Stimulated activated CD8-positive, alpha-beta memory T cell treated with anti-CD3 and anti-CD28 coated beads, Interleukin-7, amount 100 ng/mL, for 24 hours (primary cell): Measurements from ENCODE around the gene CRTC2.

Experiments used
- DNase-seq: peaks from one replicate; pipeline ENCODE4 v3.0.0-alpha.2; 2020; ENCODE audit warnings: low read depth

The CRTC2 gene

DNA sequence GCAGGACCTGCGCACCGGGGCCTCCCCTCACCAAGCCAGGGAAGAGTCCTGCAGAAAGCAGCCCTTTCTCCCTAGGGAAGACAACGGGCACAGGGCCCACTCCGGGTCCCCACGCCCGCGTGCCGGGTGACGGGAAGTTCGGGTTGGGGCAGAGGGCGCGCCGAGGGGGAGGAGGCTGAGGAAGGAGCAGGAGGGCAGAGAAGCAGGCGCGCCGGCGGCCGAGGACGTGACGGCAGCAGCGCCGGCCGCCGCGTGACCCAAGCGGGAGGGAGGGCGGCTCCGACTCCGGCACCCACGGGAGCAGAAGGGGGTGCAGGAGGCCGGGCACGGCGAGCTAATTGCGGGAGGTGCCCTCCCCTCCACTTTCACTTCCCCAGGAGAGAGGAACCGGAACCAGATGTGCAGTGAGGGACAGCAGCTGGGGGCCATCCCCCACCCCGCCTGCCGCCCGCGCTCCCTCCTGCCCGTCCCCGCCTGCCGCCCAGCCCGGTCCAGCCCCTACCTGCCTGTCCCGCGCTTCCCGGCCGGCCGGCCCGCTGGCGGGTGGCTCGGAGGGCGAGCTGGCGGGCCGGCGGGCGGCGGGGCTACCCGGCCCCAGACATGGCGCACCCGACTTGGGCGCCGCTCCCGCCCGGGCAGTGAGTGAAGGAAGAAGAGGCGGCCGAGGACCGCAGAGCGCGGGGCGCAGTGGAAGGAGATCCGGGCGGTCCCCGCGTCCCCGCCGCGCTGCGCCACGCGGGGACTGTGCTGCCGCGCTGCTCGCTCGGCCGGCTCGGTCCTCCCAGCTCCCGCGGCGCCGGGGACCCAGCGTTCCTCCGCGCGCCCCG, 12.4 kb downstream of the CRTC2 start:
- DNase-seq, result peak; percentile 44

DNA sequence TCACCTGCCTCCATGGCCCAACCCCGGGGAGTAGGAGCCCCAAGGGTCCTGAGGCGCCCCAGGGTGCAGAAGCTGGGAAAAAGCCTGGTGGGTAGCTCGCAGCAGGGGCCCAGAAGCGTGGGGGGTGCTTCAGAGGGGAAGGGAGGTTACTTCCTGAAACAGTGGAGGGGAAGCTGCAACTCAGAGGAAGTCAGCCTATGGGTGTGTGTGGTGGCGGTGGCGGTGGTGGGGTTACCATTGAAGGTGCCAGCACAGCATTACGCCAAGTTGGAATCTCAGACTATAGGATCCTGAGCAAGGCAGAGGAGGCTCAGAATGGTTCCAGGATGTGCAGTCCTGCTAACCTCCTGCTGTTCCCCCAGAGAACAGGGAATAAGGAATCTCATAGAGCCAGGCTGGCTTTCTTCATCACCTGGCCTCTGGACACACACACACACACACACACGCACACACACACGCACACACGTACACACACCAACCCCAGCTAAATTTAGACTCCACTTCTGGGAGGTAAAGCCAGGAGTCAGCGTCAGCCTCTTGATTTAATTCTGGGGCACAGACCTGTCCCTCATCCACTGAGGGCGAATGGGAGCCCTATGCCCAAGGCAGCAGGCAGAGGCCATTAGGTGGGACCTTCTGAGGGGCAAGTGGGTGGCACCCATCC, 13.1 kb downstream of the CRTC2 start:
- DNase-seq, result peak; percentile 68

- DNase-seq, result no peak
Measured at GRCh38 chr1:153944827-153945117, 13.6 kb downstream of the CRTC2 start.

DNA sequence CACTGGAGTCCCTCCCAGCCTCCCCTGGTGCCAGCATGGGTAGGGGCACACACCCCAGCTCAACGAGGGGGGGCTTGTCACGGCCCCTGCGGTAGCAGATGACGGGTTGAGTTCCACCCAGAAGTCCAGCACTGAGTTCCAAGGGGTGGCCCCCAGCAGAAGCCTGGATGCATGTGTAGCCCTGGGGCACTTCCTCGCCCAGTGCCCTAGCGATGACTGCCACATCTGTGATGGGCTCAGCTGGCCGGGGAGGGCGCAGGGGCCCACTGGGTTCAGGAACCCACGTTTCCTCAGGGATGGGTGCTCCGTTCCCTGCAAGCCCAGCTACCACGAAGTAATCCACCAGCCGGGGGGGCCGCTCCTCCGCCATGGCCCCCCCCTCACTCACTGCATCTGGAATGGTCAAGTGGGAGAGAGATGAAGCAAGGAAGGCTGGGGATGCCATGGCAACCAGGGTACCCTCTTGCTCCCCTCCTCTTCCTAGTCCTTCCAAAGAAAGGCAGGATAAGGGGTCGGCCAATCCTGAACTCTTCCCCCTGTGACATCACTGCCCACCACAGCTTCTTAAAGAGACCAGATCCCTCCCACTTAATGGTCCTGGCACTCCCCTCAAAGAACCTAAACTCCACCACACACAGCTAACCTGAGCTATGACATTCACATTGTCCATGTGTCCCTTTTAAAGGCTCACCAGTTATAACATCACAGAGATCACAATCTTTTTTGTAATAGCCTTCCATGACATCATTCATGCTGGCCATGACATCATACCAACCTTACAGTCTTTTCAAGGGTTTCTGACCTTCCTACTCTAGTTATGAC, 14.2 kb downstream of the CRTC2 start:
- DNase-seq, result no peak

GRCh38 chr1:153942766-153943549, 15.5 kb downstream of the CRTC2 start:
- DNase-seq, result no peak

DNA sequence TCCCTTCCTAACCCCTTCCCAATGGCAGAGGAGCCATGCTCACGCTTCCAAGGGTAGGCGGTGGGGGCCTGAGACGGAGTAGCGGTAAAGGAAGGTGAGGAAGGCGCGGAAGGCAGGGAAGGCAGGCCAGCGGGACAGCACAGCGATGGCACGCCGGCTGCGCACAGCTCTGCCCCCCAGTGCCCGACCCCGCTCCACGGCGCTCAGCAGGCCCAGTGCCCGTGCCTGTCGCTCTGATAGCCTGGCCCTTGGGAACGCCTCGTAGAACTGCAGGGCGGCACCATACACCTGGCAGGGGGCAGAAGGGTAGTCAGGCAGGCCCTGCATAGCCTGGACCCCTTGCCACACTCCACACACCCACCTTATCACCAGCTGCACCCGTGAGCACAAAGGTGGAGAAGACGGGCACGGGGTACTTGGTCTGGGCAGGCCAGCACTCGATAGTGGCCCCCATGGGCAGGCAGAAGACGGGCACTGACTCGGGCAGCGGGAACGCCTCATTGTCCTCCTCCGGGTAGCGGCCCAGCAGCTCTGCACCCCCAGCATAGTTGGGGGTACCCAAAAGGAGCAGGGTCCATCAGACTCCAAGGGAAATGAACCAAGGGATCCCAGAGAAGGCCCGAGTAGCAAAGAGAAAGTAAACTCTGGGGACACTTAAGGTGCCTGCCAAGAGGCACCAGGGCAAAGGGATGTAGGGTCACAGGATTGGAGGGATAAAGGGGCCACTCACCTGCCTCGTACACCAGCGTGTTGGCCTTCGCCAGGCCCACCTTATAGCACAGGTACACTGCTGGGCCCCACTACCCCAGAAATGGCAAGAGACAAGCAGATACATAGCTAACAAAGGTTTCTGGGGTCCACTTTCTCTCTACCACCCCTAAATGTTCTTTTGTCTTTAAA, 16.3 kb downstream of the CRTC2 start:
- DNase-seq, result no peak

GRCh38 chr1:153940756-153941155, 17.7 kb downstream of the CRTC2 start:
- no peak for DNase-seq

GRCh38 chr1:153939476-153939875, 18.9 kb downstream of the CRTC2 start:
- no peak for DNase-seq

DNA sequence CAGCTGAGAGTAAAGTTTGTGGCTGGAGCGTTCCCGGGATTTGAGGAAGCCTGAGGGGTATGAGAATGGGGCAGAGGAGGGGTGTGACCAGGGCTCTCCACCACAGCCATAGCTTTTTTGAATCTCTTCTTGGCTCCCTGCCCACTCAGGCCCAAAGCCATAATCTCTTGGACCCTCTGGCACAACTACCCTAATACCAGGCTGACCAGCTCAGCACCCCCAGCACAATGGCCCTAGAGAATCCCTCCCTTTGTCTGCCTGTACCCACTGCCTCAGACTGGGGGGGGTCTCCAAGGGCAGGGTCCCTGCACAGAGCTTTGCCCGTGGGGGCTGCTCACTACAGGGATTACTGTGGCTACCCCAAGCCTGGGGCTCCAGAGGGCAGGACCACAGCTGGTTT, 19.4 kb downstream of the CRTC2 start:
- no peak for DNase-seq

DNA sequence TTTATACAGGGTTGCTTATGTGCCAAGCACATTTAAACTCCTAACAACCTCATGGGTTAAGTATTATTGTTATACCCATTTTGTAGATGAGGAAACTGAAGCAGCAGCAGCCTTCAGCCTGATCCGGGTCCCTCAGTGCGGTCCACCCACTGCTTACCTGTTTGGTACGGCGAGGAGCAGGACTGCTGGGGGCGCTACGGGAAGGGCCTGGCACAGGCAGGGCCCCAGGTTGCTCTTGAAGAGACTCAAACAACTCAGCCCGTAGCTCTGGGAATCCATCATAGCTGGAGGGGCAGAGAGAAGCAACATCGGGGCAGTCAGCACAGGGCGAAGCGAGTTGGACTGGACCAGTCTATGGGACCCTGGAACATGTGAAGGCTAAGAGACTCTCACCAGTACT, 21.1 kb downstream of the CRTC2 start:
- no peak for DNase-seq

DNA sequence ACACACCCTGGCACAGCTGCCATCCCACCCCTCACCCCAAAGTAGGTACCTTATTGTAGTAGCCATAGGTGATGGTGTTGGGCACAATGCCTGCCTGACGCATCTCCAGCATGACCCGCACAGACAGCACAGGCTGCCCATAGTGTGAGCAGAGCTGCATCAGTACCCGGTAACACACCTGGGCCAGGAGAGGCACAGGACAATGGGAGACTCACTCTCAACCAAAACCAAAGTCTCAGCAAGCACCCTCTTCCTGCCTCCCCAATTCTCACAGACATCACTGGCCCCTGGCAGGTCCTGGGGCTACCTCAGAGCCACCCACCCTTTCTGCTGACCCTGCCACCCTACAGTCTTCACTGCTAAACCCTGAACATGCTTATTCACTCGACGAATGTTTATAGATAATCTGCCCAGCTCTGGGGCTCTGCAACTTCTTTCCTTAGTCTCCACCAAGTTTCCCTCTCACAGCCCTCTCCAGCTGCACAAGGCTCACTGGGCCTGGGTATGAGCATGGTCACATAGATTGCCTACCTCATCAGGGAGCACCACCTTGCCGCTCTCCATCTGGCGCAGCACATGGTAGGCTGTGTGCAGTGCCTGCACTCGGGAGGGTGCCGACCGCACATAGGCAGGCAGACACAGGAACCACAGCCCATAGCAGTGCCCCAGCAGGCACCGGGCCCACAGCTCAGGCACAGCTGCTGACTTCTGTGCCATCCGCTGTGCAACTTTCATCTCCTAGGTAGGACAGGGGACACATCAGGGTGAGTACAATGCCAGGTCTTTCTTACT, 22.2 kb downstream of the CRTC2 start:
- no peak for DNase-seq

- no peak for DNase-seq
Measured at GRCh38 chr1:153934746-153935145, 23.7 kb downstream of the CRTC2 start.

GRCh38 chr1:153933955-153934354, 24.5 kb downstream of the CRTC2 start:
- DNase-seq, result no peak

- DNase-seq, result no peak
Measured at GRCh38 chr1:153933430-153933829, 25.0 kb downstream of the CRTC2 start.

- DNase-seq, result no peak
Measured at GRCh38 chr1:153932156-153933131, 26.0 kb downstream of the CRTC2 start.

DNA sequence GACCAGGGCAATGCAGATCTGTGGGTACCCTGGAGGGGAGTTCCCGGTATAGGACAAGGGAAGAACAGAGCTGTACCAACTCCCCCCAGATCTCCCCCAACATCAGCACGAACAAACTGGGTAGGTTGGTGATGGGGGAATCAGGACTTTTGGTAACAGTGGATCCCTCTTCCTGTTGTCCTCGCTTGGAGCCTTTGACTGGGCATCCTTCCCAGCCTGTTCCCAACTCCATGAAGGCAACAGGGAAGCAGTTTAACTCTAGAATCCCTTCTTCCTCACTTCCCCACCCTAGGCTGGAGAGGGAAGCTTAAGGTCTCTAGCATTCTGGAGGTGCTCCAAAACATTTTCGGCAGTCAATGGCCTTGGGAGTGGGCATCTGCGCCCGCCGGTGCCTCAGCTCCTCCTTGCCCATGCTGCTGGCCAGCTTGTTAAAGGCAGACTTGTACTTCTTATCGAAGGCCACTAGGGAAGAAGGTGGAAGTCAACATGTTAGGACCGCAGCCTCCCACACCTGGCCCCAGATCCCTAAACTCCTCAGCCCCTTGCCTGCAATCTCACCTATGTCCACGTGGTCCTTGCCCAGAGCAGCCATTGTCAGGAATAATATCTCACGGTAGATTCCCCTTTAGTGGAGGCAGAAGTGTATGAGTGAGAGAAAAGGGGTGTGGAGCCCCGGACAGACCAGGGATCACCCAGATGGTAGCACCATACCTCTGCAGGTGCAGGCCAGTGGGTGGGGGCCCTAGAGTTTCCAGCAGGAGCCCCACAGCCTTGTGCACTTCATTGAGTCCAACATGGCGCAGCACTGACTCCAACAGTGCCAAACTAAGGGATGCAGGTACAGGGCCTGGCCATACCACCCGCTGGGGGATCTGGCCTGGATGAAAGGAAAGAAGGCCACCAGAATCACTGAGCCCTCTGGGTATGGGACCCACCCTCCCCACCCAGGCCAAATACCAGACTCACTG, 28.1 kb downstream of the CRTC2 start:
- no peak for DNase-seq

- DNase-seq, result no peak
Measured at GRCh38 chr1:153929426-153929825, 29.0 kb downstream of the CRTC2 start.

GRCh38 chr1:153928791-153929341, 29.5 kb downstream of the CRTC2 start:
- DNase-seq, result no peak
